Prostate gland (tissue), 2 donors: ENCODE results near the gene RANBP3. TPM values are rescaled to one million over a fixed set of nuclear protein-coding genes. Genes with fewer than 3 reads are reported as not detected.
A peak's percentile ranks its signal among the peaks of the same experiment; 100 is the strongest.

Experiments used
- DNase-seq: peaks from one replicate; pipeline ENCODE4 v3.0.0-alpha.2; 2019; ENCODE audit warnings: low spot score
- H3K27ac ChIP-seq, 2 donors: fragments of 200-600 bp; sonication (generic); 2 replicates each; pipeline ENCODE4 v1.5.1; 2017 to 2019
- H3K27me3 ChIP-seq: fragments of 200-600 bp; sonication (generic); replicated peaks from 2 replicates; pipeline ENCODE4 v1.5.1; 2019; ENCODE audit not compliant: insufficient read depth
- H3K36me3 ChIP-seq, 2 donors: fragments of 200-600 bp; sonication (generic); 1 replicate in 1 of 2; 2 replicates in 1 of 2; pipeline versions ENCODE4 v1.5.1 to v1.8.1; 2017 to 2019
- H3K4me1 ChIP-seq: fragments of 200-600 bp; sonication (generic); replicated peaks from 2 replicates; pipeline ENCODE4 v1.5.1; 2019
- H3K4me3 ChIP-seq, 2 donors: fragments of 200-600 bp; sonication (generic); 2 replicates each; pipeline ENCODE4 v1.5.1; 2017 to 2019
- H3K9me3 ChIP-seq: fragments of 200-600 bp; sonication (generic); 2 replicates; pipeline ENCODE4 v1.5.1; 2017
- CTCF ChIP-seq, 4 experiments: fragments of 200-600 bp in 2 of 4; fragments of 450-650 bp in 2 of 4; sonication (generic) in 2 of 4; IDR thresholded peaks; 1 replicate in 3 of 4; 2 replicates in 1 of 4; pipeline ENCODE4 v1.5.1; 2016 to 2019; ENCODE audit warnings: antibody characterized with exemption in 4 of 4, mild to moderate bottlenecking in 2 of 4, moderate library complexity in 2 of 4
- POLR2A ChIP-seq: fragments of 450-650 bp; IDR thresholded peaks from one replicate; pipeline ENCODE4 v1.6.1; 2016; ENCODE audit warnings: antibody characterized with exemption, mild to moderate bottlenecking
- POLR2AphosphoS5 ChIP-seq: sonication (generic); formaldehyde crosslinking; IDR thresholded peaks from one replicate; pipeline ENCODE4 v1.6.1; 2017; ENCODE audit warnings: antibody characterized with exemption
- WGBS: methylation state at CpG from one replicate; pipeline ENCODE4 v1.1.5; 2018; 5-methylcytosine and 5-hydroxymethylcytosine counted together
- intact Hi-C: fragments of 100-400 bp; cut with DNase I; formaldehyde crosslinking; loops from one replicate; pipeline ENCODE4 v1.14.2; 2022
- total RNA-seq, 2 donors: library from RNA; depleted of rRNA; stranded (reverse); fragments of >200 nt; gene quantifications; one replicate each; pipeline ENCODE4 v1.1.0, GENCODE V29; 2016

The RANBP3 gene
- total RNA-seq, 2 donors from 2014 or later = 84.6 to 120 TPM

- WGBS = 43% methylated on average over 33 of the region's 33 CpGs
- H3K4me1 ChIP-seq = peaks cover 22% of the 10 kb centered on the region
- no peaks in the 10 kb centered on the region for H3K36me3 ChIP-seq
- peak overlapping the region; percentile 90 for H3K4me3 ChIP-seq
- intact Hi-C loops = no loop called here
- H3K27me3 ChIP-seq = no peaks in the 10 kb centered on the region
- H3K9me3 ChIP-seq = no peaks in the 10 kb centered on the region
- no peak for DNase-seq
- H3K27ac ChIP-seq = peak overlapping the region; percentile 87 to 94
- TF ChIP-seq CTCF (IDR thresholded peaks at IDR 0.05) (no peak), POLR2AphosphoS5 (no peak), POLR2A (no peak)
These were observed 939 bp upstream of the RANBP3 start for GRCh38 chr19:5978606-5979552.

- WGBS = under 1% methylated on average over 40 of the region's 43 CpGs
- Histone ChIP-seq H3K4me3 (peak overlapping the region; percentile 90), H3K9me3 (no peaks in the 10 kb centered on the region), H3K4me1 (peaks cover 22% of the 10 kb centered on the region), H3K27ac (peak overlapping the region; percentile 87), H3K27me3 (no peaks in the 10 kb centered on the region), H3K36me3 (no peaks in the 10 kb centered on the region)
- no peak for TF ChIP-seq POLR2AphosphoS5
- TF ChIP-seq POLR2A = no peak
- TF ChIP-seq CTCF (IDR thresholded peaks at IDR 0.05) = no peak
- no peak for DNase-seq
- intact Hi-C loops = no loop called here
These were observed 637 bp downstream of the RANBP3 start for GRCh38 chr19:5977222-5977784.

GRCh38 chr19:5976768-5977167 is 1.2 kb downstream of the RANBP3 start:
- intact Hi-C loops = no loop called here
- peak overlapping the region; percentile 87 for H3K27ac ChIP-seq
- H3K4me1 ChIP-seq = peaks cover 22% of the 10 kb centered on the region
- no peaks in the 10 kb centered on the region for H3K9me3 ChIP-seq
- 47% methylated on average over 8 of the region's 8 CpGs for WGBS
- TF ChIP-seq POLR2AphosphoS5 = no peak
- TF ChIP-seq CTCF (IDR thresholded peaks at IDR 0.05) = no peak
- TF ChIP-seq POLR2A = no peak
- peak overlapping the region; percentile 90 for H3K4me3 ChIP-seq
- H3K36me3 ChIP-seq = no peaks in the 10 kb centered on the region
- H3K27me3 ChIP-seq = no peaks in the 10 kb centered on the region
- no peak for DNase-seq

GRCh38 chr19:5975388-5975728 is 2.6 kb downstream of the RANBP3 start:
- TF ChIP-seq CTCF (IDR thresholded peaks at IDR 0.05) (no peak), POLR2A (no peak), POLR2AphosphoS5 (no peak)
- Histone ChIP-seq H3K4me3 (no peak overlapping the region), H3K27ac (no peak overlapping the region), H3K4me1 (peaks cover 22% of the 10 kb centered on the region), H3K9me3 (no peaks in the 10 kb centered on the region), H3K27me3 (no peaks in the 10 kb centered on the region), H3K36me3 (no peaks in the 10 kb centered on the region)
- DNase-seq = no peak
- intact Hi-C loops = no loop called here
- 78% methylated on average over 3 of the region's 3 CpGs for WGBS
